Suppressor macrophage (primary cell): ENCODE results near the gene RPS27.
"Not testable (repeated sequence)": the region's sequence is repeated elsewhere in the genome, so short reads cannot be mapped to it uniquely, and the experiment has no call there.

Experiments used
- DNase-seq, 4 experiments: peaks; one replicate each; pipeline ENCODE4 v3.0.0-alpha.2; 2020 to 2022

RPS27 gene

GRCh38 chr1:153961421-153961820, 29.1 kb upstream of the RPS27 start:
- DNase-seq = peak in 1 of 4 experiments; percentile 40

DNA sequence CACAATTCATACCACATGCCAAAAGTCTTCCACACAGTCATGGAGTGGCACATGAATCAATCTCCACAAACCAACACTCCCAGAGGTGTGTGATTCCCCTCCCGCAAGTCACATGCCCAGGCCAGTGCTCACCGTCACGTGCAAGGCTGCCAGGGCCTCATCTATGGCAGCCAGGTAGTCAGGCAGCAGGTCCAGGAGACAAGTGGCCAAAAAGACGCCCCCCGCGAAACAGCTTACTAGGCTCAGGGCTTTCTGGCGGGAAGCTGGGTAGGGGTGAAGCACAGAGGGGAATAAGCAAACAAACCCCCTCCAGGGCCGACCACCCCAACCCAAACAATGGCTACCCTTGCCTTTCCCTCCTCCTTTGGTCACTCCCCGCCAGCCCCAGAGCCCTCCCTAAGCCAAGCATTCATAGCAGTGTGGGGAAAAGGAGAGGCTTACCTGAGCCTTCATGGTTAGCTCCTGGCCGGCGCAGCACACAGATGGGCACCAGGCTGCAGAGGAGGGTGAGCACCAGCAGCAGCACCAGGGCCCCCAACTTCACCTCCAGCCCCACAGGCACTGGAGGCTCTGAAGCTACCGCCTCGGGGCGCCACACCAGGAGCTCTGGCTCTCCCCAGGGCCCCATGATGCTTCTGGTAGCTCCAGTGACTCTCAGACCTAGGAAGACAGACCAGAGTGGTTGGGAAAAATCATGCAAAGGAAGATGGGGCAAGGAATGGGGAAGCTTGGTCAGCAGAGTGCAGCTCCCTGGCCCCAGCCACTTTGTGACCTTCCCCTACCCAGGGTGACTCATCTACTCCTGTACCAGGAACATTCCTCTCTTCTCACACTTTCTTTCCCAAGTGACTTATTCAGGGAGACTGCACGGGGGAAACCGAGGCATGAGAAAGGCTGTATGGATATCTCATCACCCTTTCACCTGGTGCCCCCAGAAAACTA, 28.2 kb upstream of the RPS27 start:
- DNase-seq = peak; percentile 71 to 86 (median 85)

DNA sequence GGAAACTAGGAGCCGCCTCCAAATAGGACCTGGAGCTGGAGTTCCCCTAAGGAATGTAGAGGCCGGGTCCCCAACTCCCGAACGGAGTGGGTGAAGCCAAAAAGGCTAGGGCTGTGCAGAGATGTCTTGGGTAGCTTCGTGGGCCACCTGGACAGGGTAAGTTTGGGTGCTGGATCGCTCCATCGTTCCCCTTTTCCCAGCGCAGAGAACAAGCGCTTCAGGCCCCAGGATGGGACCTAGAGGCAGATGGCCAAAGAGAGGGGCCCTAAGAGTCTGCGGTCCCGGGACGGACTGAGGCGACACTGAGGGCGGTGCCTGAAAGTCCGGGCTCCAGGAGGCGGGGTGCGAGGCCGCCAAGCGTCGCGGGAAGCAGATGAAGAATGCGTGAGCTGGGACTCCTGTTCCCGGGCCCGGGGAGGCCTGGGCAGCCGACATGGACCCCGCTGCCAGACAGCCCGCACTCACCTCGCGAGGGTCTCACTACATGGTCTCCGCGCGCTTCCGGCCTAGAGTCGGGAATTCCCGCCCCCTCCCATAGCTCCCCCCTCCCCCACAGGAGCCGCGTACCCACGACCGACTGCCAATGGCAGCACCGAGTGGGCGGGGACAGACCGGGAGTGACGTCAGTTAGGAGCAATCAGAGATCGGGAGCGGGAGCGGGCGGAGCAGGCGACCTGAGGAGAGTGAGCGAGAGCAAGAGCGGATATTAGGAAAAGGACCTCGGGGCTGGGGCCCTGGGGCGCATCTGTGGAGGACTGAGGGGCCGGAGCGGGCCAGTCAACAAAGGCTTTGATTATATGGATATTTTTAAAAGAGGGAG, 27.3 kb upstream of the RPS27 start, which contains the start of gene SLC39A1:
SLC39A1 (minus strand) TSS at position 508 of the 820 bp plus-strand sequence. CDS start 822 bp downstream, outside the sequence.
- peak; percentile 96 to 99 (median 98) for DNase-seq

DNA sequence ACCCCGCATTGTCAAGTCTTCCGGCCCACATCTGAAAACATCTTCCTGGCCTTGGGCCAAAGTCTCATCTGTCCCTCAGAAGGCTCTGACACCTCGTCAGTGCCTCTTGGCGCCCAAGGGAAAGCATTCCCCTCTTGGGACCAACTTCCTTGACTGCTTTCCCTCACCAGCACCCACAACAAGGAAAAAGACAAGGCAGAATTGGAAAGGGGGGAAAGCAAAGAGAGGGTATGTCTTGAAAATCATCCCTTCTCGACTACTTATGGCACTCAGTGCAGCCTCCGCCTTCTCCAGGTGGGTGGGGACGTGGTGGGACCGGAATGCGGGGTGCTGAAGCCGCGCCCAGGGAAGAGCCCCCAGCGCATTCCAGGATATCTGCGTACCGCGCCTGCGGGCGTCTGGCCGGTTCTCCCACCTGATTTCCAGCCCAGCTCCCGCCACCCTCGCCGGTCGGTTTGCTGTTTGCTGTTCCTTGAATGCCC, 26.7 kb upstream of the RPS27 start:
- peak in 1 of 4 experiments; percentile 51 for DNase-seq

- DNase-seq = peak; percentile 92 to 97 (median 96)
Observed at GRCh38 chr1:153967107-153967999, 23.2 kb upstream of the RPS27 start, which contains the start of gene CREB3L4. Gene CREB3L4 (plus strand): TSS chr1:153967902. CDS start chr1:153968526, 624 bp downstream.

GRCh38 chr1:153968000-153968363, 22.6 kb upstream of the RPS27 start:
- DNase-seq = no peak

DNA sequence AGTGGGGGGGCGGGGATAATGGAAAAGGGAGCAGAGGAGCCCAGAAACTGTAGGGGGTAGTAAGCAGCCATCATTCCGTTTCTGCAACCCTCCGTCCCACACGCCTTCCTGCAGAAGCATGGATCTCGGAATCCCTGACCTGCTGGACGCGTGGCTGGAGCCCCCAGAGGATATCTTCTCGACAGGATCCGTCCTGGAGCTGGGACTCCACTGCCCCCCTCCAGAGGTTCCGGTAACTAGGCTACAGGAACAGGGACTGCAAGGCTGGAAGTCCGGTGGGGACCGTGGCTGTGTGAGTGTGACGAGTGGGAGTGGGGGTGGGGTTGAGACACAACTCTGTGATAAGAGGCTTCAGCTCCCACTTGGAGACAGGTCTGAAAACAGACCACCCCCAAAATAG, 22.2 kb upstream of the RPS27 start:
- DNase-seq = no peak

DNA sequence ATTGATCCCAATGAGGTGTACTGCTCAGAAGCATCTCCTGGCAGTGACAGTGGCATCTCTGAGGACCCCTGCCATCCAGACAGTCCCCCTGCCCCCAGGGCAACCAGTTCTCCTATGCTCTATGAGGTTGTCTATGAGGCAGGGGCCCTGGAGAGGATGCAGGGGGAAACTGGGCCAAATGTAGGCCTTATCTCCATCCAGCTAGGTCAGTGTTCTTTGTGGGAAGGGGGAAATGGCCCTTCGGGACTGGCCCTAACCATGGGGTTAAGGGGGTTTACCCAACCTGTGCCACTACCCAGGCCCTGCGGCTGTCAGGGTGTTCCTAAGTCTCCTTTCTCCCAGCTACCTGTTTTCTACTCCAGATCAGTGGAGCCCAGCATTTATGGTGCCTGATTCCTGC, 21.6 kb upstream of the RPS27 start:
- no peak for DNase-seq

GRCh38 chr1:153970346-153970745, 20.2 kb upstream of the RPS27 start:
- DNase-seq = no peak

DNA sequence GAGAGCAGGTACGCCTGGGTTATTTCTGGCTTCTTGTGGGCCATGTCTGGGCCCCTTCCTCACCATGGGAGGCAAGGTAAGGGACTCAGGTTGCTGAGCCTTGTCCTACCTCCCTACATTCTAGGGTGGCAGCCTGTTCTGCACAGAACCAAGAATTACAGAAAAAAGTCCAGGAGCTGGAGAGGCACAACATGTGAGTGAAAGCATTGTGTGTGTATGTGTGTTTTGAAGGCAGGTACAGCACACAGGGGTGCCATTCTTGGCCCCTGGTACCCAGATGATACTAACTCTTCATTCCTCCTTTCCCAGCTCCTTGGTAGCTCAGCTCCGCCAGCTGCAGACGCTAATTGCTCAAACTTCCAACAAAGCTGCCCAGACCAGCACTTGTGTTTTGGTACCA, 17.5 kb upstream of the RPS27 start:
- no peak for DNase-seq

DNA sequence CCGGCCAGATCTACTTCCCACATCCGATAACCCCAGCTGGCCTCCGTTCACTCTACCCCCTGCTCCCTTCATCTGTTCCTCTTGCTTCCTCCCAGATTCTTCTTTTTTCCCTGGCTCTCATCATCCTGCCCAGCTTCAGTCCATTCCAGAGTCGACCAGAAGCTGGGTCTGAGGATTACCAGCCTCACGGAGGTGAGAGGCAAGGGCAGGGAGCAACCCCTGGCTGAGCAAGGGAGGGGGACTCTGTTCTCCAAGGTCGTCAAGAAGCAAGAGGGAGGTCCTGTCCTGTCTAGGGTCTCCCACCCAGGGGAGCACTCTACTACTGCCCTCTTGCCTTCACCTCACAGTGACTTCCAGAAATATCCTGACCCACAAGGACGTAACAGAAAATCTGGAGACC, 17.0 kb upstream of the RPS27 start:
- DNase-seq = no peak

DNA sequence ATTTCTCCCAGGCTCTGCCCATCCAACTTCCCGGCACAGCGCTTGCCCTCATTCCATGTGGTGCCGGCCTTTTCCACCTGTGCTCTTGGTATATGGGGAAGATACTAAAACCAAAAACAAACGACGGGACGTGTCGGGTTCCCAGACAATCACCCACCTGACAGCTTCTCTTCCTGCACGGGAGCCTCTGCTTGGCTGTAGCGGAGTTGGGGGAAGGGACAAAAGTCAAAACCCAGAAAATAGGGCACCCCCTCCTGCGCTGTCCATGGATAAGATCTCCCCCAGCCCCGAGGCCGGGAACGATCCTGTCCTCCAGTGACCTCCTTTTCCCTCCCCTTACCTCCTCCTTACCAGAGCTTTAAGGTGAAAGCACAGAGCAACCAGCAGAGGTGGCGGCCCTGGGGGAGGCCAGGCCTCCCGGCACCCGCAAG, 13.7 kb upstream of the RPS27 start:
- DNase-seq = no peak

DNA sequence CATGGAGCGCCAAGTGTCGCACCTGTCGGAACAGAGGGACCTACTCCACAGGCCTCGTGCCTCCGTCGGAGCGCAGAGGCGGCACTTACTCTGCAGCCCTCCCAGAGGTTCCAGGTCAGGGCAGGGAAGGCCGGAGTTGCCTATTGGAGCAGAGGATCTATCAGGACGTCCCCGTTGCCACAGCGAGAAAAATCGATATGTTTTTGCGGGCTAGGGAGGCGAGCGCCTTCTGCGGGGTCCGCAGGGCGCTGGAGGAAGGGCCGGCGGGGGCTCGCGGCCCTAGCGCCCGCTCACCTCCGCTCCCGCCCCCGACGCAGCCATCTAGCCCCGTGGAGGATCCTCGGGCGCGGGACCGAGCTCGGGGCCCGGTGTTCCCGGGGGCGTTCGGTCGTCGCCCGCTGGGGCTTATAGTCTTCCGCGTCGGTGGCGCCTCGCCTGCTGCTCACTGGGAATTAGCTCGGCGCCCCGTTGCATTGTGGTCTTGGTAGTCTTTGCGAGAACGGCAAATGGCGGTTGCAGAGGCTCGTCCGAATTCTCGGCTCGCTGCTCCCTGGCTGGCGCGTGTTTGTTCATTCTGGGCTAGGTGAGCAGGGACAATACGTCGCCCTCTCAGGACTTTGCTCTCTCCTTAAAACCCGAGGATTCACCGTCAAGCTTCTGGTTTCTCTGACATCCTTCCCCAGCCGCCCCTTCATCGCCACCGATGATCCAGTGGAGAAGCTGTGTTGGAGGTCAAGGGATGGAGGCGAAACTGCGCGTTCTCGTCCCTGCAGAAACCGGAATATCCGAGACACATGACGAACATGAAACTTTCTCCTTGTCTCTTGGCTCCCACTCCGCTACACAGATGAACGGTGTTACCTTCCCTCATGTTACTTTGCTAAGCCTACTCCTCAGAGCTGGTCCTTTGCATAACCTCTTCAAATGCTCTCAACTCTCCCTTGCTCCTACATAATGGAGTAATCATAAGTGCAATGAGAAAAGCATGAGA, 13.0 kb upstream of the RPS27 start, which contains the start of gene JTB:
JTB (minus strand) TSS at position 425 of the 991 bp plus-strand sequence; CDS start at position 3, 422 bp downstream.
- peak; percentile 86 to 93 (median 90) for DNase-seq

- no peak for DNase-seq
Observed at GRCh38 chr1:153978274-153978909, 12.2 kb upstream of the RPS27 start.

- DNase-seq = not testable (repeated sequence)
Observed at GRCh38 chr1:153979091-153979490, 11.5 kb upstream of the RPS27 start.

- not testable (repeated sequence) for DNase-seq
Observed at GRCh38 chr1:153981735-153982134, 8.8 kb upstream of the RPS27 start.

- peak in 2 of 4 experiments; percentile 42 to 43 for DNase-seq
Observed at GRCh38 chr1:153984123-153984894, 6.3 kb upstream of the RPS27 start.

DNA sequence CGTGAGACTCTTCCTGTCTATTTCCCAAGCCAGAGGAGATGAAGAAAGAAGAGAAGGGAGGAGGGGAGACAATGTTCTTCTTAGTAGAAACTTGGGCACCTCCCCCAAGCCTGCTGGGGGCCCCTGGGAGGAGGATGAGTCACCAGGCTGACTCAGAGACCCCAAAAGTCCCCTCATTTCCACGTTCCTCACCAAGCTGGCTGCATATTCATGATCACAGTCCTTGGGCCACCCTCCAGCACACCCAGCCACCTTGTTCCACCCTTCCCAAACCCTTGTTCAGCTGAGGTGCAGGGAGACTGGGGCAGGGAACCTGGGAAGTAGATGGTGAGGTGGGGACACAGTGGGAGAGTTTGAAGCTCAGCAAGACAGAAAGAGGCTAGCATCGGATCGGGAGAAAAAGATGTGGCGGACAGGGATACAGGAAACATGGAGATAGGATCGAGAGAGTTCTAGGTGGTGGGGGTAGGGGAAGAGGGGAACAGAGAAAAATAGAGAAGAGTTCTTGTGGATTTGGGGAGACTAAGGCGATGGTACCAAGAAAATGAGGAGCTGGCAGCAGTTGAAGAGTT, 5.1 kb upstream of the RPS27 start:
- DNase-seq = peak; percentile 44 to 74 (median 64)
